NK-92 treated with Interleukin-12 subunit alpha and Interleukin-12 subunit beta, amount 100 ng/mL, for 24 hours (cell line): ENCODE measurements around the gene ST8SIA6.
"Not testable (repeated sequence)": the region's sequence is repeated elsewhere in the genome, so short reads cannot be mapped to it uniquely, and the experiment has no call there.

Experiments used
- DNase-seq: peaks from one replicate; lab custom pipeline; 2025; lab: John Stamatoyannopoulos, UW

ST8SIA6 gene

DNA sequence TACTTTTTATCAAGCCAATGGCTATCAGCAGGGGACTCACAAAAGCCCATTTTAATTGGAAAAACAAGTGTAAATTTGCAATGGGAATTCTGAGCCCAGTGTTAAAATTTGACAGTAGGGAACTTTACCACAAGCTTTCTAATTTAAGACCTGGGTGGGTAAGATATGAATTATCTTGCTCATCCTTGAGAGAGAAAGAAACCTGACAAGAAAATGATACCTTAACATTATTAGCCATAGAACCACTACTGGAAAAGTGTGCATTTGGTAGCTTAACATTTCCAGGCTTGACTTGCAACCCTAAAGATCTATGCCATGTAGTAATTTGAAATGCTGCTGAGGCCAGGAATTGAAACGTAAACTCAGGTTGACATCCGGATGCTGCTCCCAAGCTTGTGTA, 2.7 kb upstream of the ST8SIA6 start:
- no peak for DNase-seq

DNA sequence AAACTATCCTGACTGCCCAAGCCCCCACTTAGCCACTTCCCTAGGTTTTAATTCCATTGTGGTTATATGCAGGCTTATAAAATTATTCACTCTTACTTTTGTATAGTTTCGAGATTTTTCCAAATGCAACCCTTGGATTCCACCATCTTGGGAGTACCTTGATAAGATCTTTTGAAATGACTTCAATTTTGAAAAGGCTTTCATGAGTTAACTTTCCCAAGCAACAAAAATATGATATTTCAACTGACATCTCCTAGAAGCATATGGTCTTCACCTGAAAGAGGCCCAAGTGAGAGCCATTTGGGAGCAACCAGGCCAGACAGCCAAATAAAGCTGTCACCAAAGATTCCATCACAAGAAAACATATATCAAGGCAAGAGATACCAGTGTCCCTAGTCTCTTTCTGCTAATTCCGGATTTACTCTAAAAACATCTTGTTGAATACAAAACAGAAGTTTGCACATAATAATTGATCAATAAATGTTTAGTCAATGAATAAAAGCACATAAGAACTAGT, 1.7 kb upstream of the ST8SIA6 start:
- DNase-seq: no peak

DNA sequence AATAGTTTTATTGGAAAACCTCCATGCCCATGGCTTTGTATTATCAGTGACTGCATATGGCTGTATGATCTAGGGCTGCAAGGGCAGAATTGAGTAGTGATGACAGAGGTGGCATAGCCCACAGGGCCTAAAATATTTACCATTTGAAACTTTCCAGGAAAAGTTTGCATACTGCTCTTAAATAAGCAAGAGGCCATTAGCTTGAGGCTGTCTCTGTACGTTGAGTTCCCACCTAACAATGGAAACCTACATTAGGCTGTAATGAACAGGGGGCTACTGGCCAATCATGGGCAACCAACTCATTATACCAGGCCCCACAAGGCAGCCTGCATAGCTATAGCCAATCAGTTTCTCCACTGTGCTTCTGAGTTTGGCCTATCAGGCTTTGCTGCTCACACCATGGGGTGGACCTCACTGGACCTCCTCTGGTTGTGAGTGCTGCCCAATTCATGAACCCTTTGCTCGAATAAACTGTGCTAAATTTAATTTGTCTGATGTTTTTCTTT, 673 bp upstream of the ST8SIA6 start:
- DNase-seq: no peak

DNA sequence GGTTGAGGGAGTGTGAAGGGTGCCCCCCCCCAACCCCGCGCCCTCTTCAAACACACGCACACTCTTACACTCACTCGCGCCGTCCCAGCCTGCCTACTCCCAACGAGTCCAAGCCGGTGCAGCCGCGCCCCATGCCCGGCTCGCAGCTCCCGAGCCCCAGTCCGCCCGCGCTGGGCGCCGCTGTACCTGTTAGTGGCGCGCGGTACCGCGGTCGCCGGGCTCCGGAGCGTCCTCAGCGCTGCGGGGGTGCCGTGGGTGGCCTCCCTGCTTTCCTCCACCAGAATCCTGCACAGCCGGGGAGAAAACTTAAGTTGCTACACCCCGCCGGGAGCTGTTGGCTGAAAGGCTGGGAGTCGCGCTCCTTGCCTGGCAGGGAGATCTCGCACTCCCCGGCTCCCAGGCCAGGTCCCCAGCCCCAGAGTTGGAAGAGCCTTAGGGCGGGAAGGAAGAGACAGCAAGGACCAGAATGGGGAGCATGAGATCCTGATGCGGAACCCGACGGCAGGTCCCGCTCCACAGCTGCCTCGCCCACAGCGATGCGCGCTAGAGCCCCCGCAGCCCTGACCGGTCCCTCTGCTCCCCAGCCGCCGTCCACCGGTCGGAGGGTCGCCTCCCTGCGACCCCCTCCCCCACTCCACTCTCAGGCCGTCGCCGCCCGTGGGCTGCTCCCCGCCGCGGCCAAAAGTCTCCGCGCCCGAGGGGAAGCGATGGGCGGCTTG, 863 bp downstream of the ST8SIA6 start:
- DNase-seq: no peak

DNA sequence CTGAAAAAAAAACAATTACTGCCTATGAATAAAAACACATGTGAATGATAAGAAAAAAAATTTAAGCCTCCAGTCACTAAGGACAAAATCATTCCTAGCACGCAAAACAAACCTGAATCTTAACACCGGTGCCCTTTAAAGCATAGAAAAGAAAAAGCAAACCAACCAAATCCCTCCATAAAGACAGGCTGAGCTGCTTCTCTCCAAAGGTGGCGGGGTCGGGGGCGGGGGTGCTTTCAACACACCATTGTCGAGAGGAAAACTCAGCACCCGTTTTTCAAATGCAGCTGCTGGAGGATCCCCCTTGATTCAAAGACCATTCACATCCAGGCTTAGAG, 1.4 kb downstream of the ST8SIA6 start:
- DNase-seq: no peak

DNA sequence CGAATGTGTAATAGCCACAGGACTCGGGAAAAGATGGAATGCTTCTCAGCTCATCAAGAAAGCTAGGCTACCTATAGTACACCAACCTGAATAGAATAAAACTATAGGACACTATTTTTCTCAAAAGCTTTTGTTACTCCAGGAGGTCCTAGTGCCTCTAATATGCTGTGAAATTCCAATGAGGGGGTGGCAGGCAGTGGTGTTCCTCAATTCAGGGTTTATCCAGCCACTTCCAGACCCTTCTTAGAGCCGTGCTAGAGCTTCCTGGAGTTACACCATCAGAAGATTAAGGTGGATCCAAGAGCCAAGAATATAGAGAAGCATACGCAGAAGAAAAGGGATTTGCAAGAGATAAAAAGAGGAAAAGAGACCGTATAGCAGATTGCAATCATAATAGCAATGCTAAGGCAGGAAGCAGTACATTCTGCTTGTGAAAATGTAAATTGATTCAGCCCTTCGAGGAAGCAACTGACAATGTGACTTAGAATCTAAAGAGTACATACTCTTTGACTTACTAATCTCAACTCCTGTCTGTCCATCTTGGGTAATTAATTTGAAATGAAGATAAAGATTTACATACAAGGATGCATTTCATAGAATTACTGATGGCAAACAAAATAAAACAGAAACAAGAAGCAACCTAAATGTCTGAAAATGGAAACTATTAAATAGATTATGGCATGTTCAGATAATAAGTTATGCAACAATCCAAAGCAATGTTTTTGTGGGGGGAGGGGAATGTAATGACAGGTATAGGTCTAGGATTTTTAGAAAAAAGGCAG, 2.1 kb downstream of the ST8SIA6 start:
- no peak for DNase-seq

DNA sequence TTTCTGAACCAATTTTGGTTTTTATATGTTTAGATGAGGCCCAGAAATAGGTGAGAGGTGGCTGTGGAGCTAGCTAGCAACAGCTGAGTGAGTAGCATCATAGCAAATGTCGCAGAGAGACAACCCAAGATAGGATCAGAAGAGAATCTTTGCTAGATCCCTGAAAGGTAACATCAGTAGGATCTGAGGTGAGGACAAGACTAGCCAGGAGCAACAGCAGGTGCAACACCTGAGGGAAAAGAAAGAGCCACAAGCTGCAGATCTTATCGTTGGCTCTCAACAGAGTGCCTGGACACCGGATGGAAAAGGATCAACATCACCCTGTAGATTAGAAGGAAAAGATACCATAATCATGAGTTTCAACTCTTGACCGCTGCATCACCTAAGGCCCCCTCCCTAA, 4.4 kb downstream of the ST8SIA6 start:
- DNase-seq: no peak

DNA sequence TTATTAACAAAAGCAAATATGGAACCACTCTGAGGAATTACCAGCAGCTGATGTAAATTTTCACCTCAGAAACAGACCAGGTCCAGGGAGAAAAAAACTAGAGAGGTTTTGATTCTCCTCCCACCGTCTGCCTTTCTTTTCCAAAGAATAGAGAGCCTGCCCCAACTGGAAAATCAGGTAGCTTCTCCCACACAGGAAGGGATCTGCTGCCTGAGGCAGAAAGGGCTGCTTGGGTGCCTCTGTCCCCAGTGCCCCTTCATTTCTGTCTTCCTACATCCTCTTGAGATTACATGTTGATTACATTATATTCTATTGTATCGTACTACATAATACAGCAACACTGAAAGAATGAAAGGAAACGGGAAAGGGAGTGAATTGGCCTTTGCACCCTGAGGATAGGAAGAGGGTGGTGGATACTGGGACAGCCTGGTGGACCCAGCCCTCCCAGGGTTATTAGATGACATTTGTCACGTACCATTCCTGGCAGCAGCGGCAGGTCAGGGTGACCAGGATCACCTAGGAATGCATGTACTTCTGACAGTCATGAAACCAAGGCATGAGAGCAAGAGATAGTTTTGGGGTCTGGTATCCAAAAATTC, 8.9 kb downstream of the ST8SIA6 start:
- no peak for DNase-seq

DNA sequence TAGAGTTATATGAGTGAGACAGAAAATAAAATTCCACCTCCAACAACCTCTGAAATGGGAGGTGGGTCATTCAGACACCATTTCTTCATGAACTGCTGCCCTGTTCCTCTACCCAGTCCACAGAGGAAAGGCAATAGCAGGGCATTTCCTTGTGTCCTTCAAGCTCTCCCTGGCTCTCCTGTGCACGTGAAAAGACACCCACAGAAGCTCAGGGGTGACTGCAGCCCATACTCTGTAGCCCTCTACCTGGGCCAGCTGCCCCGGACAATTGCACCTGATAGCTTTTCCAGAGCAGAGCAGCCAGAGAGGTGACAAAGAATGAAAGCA, 10.0 kb downstream of the ST8SIA6 start:
- no peak for DNase-seq

DNA sequence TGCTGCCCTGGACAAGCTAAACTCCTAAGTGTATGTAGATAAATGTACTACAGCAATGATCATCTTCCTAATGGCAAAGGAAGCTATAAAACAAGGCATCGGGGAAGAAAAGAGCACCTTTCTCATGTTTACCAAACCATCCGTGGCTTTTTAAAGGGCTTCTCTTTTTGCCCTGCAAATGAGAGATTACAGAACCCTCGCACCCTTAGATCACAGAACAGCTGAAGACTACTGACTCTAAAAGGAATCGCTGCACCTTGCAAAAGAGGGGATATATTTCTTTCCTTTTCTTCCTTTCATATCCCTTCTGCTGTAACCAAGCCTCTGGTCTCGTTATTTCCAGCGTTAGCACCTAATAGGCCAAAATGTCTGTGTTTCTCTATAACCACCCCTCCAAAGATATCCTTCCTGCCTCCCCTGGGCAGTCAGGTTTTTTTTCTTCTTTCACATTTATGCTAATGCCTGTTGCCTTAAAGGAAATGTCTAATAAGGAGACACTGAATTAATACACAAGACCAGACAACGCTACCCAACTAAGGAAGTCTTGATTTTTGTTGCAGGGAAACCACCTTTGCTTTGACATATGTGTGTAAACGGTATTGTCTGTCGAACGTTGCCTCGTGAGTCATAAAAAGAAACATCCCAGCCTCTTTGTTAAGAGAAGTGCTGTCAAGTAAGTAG, 10.5 kb downstream of the ST8SIA6 start:
- no peak for DNase-seq

DNA sequence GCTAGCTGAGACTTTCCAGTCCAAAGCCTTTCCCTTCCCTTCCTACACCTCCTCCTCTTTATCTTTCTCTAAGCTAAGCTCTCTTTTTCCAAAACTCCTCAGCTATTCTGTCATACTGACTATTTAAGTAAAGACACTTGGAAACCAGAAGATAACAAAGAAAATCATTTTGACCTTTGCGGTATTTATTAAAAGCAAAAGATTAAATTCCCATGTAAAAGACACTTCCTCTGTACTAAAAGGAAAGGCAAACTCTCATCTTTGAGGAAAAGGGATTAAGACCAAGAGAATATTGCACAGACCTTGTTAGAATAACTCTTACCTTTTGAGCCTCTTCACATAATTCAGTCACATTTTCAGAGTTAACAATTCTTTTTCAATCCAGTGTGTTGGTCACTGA, 15.8 kb downstream of the ST8SIA6 start:
- no peak for DNase-seq

DNA sequence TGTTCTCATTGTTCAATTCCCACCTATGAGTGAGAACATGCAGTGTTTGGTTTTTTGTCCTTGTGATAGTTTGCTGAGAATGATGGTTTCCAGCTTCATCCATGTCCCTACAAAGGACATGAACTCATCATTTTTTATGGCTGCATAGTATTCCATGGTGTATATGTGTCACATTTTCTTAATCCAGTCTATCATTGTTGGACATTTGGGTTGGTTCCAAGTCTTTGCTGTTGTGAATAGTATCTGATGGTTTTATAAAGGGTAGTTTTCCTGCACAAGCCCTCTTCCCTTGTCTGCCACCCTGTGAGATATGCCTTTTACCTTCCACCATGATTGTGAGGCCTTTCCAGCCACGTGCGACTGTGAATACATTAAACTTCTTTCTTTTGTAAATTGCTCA, 17.8 kb downstream of the ST8SIA6 start:
- DNase-seq: not testable (repeated sequence)

DNA sequence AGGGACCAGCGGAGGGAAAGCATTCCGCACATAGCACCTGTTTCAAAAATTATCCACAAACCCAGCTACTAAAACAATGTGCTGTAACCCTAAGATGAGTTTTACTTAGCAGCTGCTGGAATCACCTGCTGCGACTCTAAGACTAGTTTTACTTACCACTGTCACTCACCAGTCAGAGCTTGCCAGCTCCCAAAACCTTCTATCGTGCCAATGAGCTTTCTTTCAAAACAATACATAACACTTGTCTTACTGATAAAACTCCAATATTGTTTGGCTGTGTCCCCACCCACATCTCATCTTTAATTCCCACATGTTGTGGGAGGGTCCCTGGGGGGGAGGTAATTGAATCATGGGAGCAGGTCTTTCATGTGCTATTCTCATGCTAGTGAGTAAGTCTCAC, 18.4 kb downstream of the ST8SIA6 start:
- DNase-seq: no peak

DNA sequence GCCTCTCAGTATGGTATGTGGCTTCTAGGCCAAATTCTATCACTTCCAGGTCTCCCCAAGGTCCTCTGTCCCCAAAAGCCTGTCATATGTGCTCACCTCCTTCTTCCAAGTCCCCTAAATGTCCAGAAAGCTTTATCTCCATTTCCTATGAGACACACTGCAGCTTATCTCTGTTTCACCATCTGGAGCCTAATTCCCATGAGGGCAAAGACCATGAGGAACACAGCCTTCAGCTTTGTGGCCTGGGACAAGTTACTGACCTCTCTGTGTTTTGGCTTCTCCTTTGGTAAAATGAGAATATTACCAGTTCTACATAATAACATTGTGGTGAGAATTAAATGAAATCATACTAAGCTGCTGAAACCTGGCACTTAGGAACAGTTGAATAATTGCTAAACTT, 19.2 kb downstream of the ST8SIA6 start:
- DNase-seq: no peak

DNA sequence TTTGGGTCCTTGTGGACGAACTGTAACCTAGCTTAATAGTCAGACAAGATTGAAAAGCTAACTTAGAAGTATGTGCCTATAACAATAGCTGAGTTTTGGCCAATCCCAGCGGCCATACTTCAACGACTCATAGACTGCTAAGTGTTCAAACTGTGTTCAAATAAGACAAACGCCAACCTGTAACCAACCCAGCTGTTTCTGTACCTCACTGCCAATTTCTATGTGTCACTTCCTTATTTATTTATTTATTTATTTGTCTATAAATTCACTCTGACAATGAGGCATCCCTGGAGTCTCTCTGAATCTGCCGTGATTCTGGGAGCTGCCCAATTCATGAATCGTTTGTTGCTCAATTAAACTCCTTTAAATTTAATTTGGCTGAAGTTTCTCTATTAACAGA, 21.7 kb downstream of the ST8SIA6 start:
- no peak for DNase-seq

DNA sequence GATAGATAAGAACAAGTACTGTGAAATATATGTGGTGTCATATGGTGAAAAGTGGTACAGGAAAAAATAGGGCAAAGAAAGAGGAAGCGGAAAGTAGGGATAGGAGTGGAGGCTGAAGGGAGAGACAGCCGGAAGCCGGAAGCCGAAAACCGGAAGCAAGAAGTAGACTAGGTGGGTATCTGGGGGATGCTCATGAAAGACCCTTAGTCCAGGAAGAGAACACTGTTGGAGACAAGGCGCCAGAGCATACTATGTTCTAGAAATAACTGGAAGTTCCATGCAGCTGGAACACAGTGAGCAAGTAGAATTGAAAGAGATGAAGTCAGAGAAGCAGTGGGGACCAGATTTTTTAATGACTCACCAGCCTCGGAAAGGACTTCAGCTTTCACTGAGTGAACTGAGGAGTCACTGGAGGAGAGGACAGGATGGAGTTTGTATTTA, 22.5 kb downstream of the ST8SIA6 start:
- DNase-seq: no peak

DNA sequence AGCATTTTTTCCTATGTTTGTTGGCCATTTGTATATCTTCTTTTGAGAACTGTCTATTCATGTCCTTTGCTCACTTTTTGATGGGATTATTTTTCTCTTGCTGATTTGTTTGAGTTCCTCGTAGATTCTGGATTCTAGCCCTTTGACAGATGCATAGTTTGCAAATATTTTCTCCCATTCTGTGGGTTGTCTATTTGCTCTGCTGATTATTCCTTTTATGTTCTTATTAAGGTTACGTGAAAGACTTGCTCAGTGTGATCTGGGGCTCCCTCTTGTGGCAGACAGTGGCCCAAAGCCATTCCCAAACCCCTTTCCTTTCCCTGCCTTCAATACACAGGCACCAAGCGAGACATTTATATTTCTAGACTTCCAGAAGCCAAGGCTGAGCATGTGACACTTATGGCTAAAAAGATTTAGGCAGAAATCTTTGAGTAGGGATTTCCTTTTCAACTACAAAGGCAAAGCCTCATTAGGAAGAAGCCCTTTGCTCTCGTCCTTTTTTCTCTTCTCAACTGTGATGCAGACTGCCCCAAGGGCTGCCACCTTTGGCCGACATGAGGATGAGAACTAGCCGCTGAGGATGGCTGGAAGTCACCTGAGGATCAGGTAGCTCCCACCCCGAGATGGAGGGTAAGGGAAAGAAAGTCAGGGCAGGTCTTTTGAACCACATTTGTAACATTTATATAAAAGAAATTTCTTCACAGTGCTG, 23.6 kb downstream of the ST8SIA6 start:
- DNase-seq: no peak

DNA sequence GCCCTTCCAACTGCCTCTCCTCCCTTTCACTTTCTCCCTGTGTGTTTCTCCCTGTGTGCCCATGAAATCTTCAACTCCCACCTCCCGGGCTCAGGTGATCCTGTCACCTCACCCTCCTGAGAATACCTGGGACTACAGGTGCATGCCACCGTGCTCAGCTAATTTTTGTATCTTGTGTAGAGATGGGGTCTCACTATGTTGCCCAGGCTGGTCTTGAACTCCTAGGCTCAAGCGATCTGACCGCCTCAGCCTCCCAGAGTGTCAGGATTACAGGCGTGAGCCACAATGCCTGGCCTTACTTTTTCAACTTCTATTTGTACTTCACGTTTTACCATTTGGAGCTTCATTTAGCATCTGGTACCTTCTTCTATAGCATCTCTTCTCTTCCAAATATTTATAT, 24.9 kb downstream of the ST8SIA6 start:
- no peak for DNase-seq

DNA sequence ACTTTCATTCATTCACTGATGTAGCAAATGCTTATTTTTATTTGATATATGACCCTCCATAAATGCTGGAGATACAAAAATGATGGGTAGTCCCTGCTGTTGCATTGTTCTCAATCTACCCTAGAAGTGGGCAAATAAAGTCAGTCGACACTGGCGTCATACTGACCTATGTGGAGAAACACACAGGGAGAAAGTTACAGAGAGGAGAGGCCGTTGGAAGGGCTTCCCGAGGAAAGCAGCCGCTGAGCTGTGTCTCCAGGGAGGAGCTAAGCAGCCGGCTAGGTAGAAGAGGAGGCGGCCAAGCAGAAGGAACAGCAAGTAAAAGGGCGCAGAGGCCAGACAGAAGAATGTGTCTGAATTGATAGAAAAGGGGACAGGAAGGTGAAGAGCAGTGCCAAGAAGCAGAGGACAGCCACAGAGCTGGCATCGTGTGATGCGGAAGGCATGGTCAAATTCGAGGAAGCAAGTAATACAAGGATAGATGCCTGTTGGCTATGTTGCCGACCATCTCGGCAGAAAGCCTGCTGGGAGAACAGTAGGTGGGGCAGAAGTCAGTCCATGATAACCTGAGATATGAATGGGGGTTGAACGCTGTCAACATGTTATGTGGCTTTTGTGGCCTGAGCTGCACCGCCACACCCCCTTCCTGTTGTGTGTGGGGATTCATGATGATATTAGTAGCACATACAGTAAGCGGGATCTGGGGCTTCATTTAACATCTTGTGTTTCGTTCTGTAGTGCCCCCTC, 25.9 kb downstream of the ST8SIA6 start:
- DNase-seq: peak; percentile 2

DNA sequence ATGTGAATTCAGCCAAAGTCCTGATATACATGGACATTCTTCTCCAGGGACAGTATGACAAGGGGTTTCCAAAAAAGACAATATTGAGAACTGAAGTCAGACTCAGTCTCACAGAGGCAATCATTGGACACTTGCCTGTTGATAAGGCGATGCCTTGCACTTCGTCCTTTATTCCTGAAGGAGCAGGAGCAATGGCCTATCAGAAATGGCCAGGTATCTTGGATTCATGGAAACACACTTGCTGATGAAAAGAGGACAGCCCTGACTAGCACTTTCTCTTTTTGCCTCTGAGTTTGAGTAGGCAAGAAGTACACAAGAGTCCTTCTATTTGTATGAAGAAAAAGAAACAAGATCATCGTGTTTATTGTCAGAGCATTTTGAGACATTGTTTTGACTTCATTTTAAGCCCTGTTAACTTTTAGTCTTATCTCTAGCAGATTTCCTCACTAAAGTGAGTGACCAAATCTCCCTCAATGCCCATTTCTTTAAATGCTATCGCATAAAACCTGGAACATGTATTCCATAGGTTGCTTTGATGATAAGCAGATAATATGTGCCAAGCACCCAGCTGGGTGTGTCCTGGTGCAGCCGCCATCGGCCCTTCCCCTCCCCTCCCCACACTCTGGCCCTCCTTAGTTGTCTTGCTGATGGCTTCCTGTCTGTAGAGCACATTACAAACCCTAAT, 26.6 kb downstream of the ST8SIA6 start:
- no peak for DNase-seq

DNA sequence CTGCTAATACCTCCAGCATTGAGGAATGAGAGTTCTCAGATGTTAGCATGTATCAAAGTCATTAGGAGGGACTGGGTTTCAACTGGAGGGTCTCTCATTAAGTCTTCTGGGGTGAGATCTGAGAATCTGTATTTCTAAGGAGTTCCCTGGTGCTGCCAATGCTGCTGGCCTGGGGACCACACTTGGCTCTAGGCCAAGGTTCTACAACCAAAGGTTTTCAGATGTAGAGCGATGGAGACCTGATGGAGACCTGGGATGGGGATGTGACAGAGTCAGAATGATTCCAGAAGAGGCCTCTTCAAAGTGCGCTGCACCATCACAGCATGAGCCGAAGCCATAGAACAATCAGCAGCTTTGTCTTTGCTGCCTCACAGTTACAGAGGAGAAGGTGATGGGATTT, 27.2 kb downstream of the ST8SIA6 start:
- DNase-seq: no peak
